BLaER1 (cell line): ENCODE measurements around the gene IFITM10.
A peak's percentile ranks its signal among the peaks of the same experiment; 100 is the strongest.

Experiments
- H3K27ac ChIP-seq: shearing (Covaris generic); formaldehyde crosslinking; 2 replicates; pipeline ENCODE4 v1.8.1; 2022
- H3K27me3 ChIP-seq: shearing (Covaris generic); formaldehyde crosslinking; 2 replicates; pipeline ENCODE4 v1.8.1; 2022
- H3K36me3 ChIP-seq: shearing (Covaris generic); formaldehyde crosslinking; 2 replicates; pipeline ENCODE4 v1.8.1; 2022
- H3K4me1 ChIP-seq: shearing (Covaris generic); formaldehyde crosslinking; 2 replicates; pipeline ENCODE4 v1.8.1; 2022
- H3K4me2 ChIP-seq: shearing (Covaris generic); formaldehyde crosslinking; 2 replicates; pipeline ENCODE4 v1.8.1; 2022
- H3K4me3 ChIP-seq: shearing (Covaris generic); formaldehyde crosslinking; 2 replicates; pipeline ENCODE4 v1.8.1; 2022
- H3K9ac ChIP-seq: shearing (Covaris generic); formaldehyde crosslinking; 2 replicates; pipeline ENCODE4 v1.8.1; 2022
- H3K9me3 ChIP-seq: shearing (Covaris generic); formaldehyde crosslinking; 2 replicates; pipeline ENCODE4 v1.8.1; 2022
- H4K20me1 ChIP-seq: shearing (Covaris generic); formaldehyde crosslinking; 2 replicates; pipeline ENCODE4 v1.8.1; 2022
- Cebpa-rat ChIP-seq: shearing (Covaris generic); IDR thresholded peaks from 2 replicates; pipeline ENCODE4 v1.8.1; 2022

IFITM10 gene

GRCh38 chr11:1742371-1742770 lies 8.0 kb downstream of the IFITM10 start:
- Histone ChIP-seq H3K4me3 (no peak overlapping the region), H3K4me2 (no peak overlapping the region), H4K20me1 (no peaks in the 10 kb centered on the region), H3K4me1 (peaks cover 11% of the 10 kb centered on the region), H3K27ac (no peak overlapping the region), H3K9me3 (peaks cover 12% of the 10 kb centered on the region), H3K27me3 (no peaks in the 10 kb centered on the region), H3K36me3 (no peaks in the 10 kb centered on the region), H3K9ac (no peak overlapping the region)
- TF ChIP-seq Cebpa-rat, result no peak

GRCh38 chr11:1741741-1742140 lies 8.7 kb downstream of the IFITM10 start:
- Histone ChIP-seq H3K4me3 (no peak overlapping the region), H3K27me3 (no peaks in the 10 kb centered on the region), H3K36me3 (no peaks in the 10 kb centered on the region), H3K4me1 (peaks cover 5% of the 10 kb centered on the region), H3K4me2 (no peak overlapping the region), H4K20me1 (no peaks in the 10 kb centered on the region), H3K27ac (no peak overlapping the region), H3K9me3 (peaks cover 18% of the 10 kb centered on the region), H3K9ac (no peak overlapping the region)
- TF ChIP-seq Cebpa-rat, result no peak

- Histone ChIP-seq H3K9me3 (peaks cover 26% of the 10 kb centered on the region), H3K27me3 (no peaks in the 10 kb centered on the region), H3K27ac (no peak overlapping the region), H3K9ac (no peak overlapping the region), H3K4me2 (no peak overlapping the region), H3K4me1 (no peaks in the 10 kb centered on the region), H3K4me3 (no peak overlapping the region), H3K36me3 (no peaks in the 10 kb centered on the region), H4K20me1 (no peaks in the 10 kb centered on the region)
- TF ChIP-seq Cebpa-rat, result no peak
These were observed 9.4 kb downstream of the IFITM10 start for GRCh38 chr11:1740786-1741530.

GRCh38 chr11:1739576-1739975 lies 10.8 kb downstream of the IFITM10 start:
- H3K9me3 ChIP-seq, result peaks cover 32% of the 10 kb centered on the region
- no peak for TF ChIP-seq Cebpa-rat
- H3K4me2 ChIP-seq, result no peak overlapping the region
- no peak overlapping the region for H3K4me3 ChIP-seq
- H3K27ac ChIP-seq, result no peak overlapping the region
- H3K9ac ChIP-seq, result no peak overlapping the region
- no peaks in the 10 kb centered on the region for H3K27me3 ChIP-seq
- H4K20me1 ChIP-seq, result no peaks in the 10 kb centered on the region
- H3K4me1 ChIP-seq, result peaks cover 8% of the 10 kb centered on the region
- no peaks in the 10 kb centered on the region for H3K36me3 ChIP-seq

- Histone ChIP-seq H3K27me3 (no peaks in the 10 kb centered on the region), H3K4me3 (no peak overlapping the region), H4K20me1 (no peaks in the 10 kb centered on the region), H3K9me3 (peaks cover 32% of the 10 kb centered on the region), H3K4me2 (no peak overlapping the region), H3K36me3 (no peaks in the 10 kb centered on the region), H3K9ac (no peak overlapping the region), H3K27ac (no peak overlapping the region), H3K4me1 (peaks cover 20% of the 10 kb centered on the region)
- TF ChIP-seq Cebpa-rat, result no peak
These were observed 12.0 kb downstream of the IFITM10 start for GRCh38 chr11:1738380-1738779.

- peaks cover 32% of the 10 kb centered on the region for H3K9me3 ChIP-seq
- H3K4me1 ChIP-seq, result peaks cover 32% of the 10 kb centered on the region
- no peak overlapping the region for H3K27ac ChIP-seq
- H3K4me2 ChIP-seq, result no peak overlapping the region
- no peaks in the 10 kb centered on the region for H4K20me1 ChIP-seq
- no peaks in the 10 kb centered on the region for H3K36me3 ChIP-seq
- no peak for TF ChIP-seq Cebpa-rat
- H3K9ac ChIP-seq, result no peak overlapping the region
- no peak overlapping the region for H3K4me3 ChIP-seq
- no peaks in the 10 kb centered on the region for H3K27me3 ChIP-seq
These were observed 13.2 kb downstream of the IFITM10 start for GRCh38 chr11:1737080-1737757.

- Histone ChIP-seq H3K27ac (no peak overlapping the region), H3K4me3 (no peak overlapping the region), H4K20me1 (no peaks in the 10 kb centered on the region), H3K9ac (no peak overlapping the region), H3K4me1 (peaks cover 39% of the 10 kb centered on the region), H3K4me2 (no peak overlapping the region), H3K36me3 (no peaks in the 10 kb centered on the region), H3K9me3 (peaks cover 32% of the 10 kb centered on the region), H3K27me3 (no peaks in the 10 kb centered on the region)
- TF ChIP-seq Cebpa-rat, result no peak
These were observed 13.9 kb downstream of the IFITM10 start for GRCh38 chr11:1736447-1736992.

- H3K4me3 ChIP-seq, result no peak overlapping the region
- peaks cover 51% of the 10 kb centered on the region for H3K4me1 ChIP-seq
- H4K20me1 ChIP-seq, result no peaks in the 10 kb centered on the region
These were observed 15.1 kb downstream of the IFITM10 start for GRCh38 chr11:1735271-1735670.

GRCh38 chr11:1734641-1735081 lies 15.7 kb downstream of the IFITM10 start:
- Histone ChIP-seq H3K4me1 (peaks cover 57% of the 10 kb centered on the region), H3K27ac (0 out of 2 replicates have a peak overlapping the region, but pooled peaks have one; percentile 58), H3K9me3 (peaks cover 32% of the 10 kb centered on the region), H3K36me3 (no peaks in the 10 kb centered on the region), H4K20me1 (no peaks in the 10 kb centered on the region), H3K9ac (0 out of 2 replicates have a peak overlapping the region, but pooled peaks have one; percentile 23), H3K4me2 (peak overlapping the region; percentile 74), H3K27me3 (no peaks in the 10 kb centered on the region), H3K4me3 (no peak overlapping the region)
- TF ChIP-seq Cebpa-rat, result no peak

More at GRCh38 chr11:1735271-1735670, 15.1 kb downstream of the IFITM10 start:
- H3K4me2 ChIP-seq, result peak overlapping the region; percentile 74
- H3K9ac ChIP-seq, result no peak overlapping the region
- H3K9me3 ChIP-seq, result peaks cover 32% of the 10 kb centered on the region
- TF ChIP-seq Cebpa-rat, result no peak
- no peaks in the 10 kb centered on the region for H3K27me3 ChIP-seq
- H3K36me3 ChIP-seq, result no peaks in the 10 kb centered on the region
- no peak overlapping the region for H3K27ac ChIP-seq
